Osteoblast (primary cell): ENCODE results near the gene CHD9NB. TPM values are rescaled to one million over a fixed set of nuclear protein-coding genes. Genes with fewer than 3 reads are reported as not detected.

Experiments used
- DNase-seq: peaks from one replicate; pipeline ENCODE4 v3.0.0; 2011; ENCODE audit warnings: low spot score, mixed read lengths; ENCODE audit not compliant: insufficient read length; ENCODE audit errors: missing footprints
- H2AFZ ChIP-seq: 2 replicates; pipeline ENCODE4 v1.6.0; 2011; ENCODE audit warnings: mild to moderate bottlenecking, low read length
- H3K27ac ChIP-seq: 2 replicates; pipeline ENCODE4 v1.5.1; 2011; ENCODE audit warnings: mild to moderate bottlenecking, low read depth, low read length, moderate library complexity
- H3K27me3 ChIP-seq: 2 replicates; pipeline ENCODE4 v1.6.0; 2012; ENCODE audit warnings: mild to moderate bottlenecking, control low read depth, inconsistent platforms, low read length, moderate library complexity; ENCODE audit not compliant: insufficient read depth
- H3K36me3 ChIP-seq: 2 replicates; pipeline ENCODE4 v1.5.1; 2011; ENCODE audit warnings: mild to moderate bottlenecking, low read length, control low read depth, moderate library complexity; ENCODE audit not compliant: insufficient read depth
- H3K4me1 ChIP-seq: 2 replicates; pipeline ENCODE4 v1.5.1; 2011; ENCODE audit warnings: mild to moderate bottlenecking, low read length, control low read depth, moderate library complexity; ENCODE audit not compliant: insufficient read depth
- H3K4me2 ChIP-seq: 2 replicates; pipeline ENCODE4 v1.6.0; 2011; ENCODE audit warnings: mild to moderate bottlenecking, low read length; ENCODE audit not compliant: insufficient read depth
- H3K4me3 ChIP-seq: fragments of 200-600 bp; sonication (generic); 3 replicates; pipeline ENCODE4 v1.5.1; 2012; ENCODE audit warnings: mild to moderate bottlenecking, low read length, inconsistent platforms; ENCODE audit not compliant: insufficient read depth
- H3K79me2 ChIP-seq: 2 replicates; pipeline ENCODE4 v1.6.0; 2012; ENCODE audit warnings: mild to moderate bottlenecking, low read length, control low read depth, inconsistent platforms; ENCODE audit not compliant: insufficient read depth
- H3K9me3 ChIP-seq: 2 replicates; pipeline ENCODE4 v1.5.1; 2011; ENCODE audit warnings: low read depth, low read length, control low read depth
- H4K20me1 ChIP-seq: 2 replicates; pipeline ENCODE4 v1.6.0; 2012; ENCODE audit warnings: mild to moderate bottlenecking, low read length, control low read depth; ENCODE audit not compliant: insufficient read depth
- CTCF ChIP-seq: IDR thresholded peaks from 2 replicates; pipeline ENCODE4 v1.5.1; 2011; ENCODE audit warnings: mild to moderate bottlenecking, low read depth, low read length, moderate library complexity; ENCODE audit errors: extremely low read depth
- total RNA-seq: library from RNA; depleted of rRNA; stranded (reverse); fragments of >200 nt; gene quantifications from 2 replicates; pipeline ENCODE4 v1.2.3, GENCODE V29; 2012

Gene CHD9NB
- total RNA-seq, 1 donor: 1.1 TPM

DNA sequence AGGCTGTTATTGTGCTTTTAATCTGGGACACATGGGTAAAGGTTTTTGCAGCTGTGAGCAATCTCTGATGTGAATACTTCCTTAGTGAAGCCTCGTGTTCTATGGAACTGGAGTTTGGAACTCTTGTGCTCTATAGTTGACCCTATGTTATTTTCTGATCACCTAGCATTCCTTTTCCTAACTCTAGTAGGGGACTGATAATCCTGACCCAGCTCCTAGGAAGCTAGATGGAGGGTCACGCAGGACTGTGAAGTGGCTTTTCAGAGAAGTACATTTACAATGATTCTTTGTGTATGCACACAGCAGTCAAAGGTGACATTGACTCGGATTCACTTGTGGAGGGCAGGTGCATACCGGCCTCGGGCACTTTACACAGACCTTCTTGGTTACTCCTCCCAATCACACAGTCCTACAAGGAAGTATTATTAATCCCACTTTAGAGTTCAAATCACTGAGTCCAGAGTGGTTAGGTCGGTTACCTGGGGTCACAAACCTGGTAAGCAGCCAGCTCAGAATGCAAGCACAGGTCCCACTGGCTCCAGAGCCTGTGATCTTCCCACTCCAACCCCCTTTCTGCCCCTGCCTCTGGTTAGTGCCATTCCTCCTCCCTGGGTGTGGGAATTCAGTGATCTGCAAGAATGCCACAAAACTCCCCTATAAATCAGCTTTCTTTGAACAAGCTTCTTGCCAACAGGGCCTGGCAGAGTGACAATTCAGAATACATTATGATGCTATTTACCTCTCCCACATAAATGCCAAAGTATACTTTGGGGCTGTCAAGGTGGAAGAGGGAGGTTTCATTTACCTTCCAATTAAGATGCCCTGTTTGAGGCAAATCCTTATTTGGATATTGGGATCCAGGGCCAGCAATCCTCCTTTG lies 7.1 kb downstream of the CHD9NB start:
- no peaks in the 10 kb centered on the region for H4K20me1 ChIP-seq
- no peak overlapping the region for H3K27ac ChIP-seq
- TF ChIP-seq CTCF: no peak
- H3K9me3 ChIP-seq: no peaks in the 10 kb centered on the region
- H3K36me3 ChIP-seq: no peaks in the 10 kb centered on the region
- H3K4me2 ChIP-seq: no peak overlapping the region
- peaks cover 4% of the 10 kb centered on the region for H3K4me1 ChIP-seq
- DNase-seq: no peak
- no peaks in the 10 kb centered on the region for H3K27me3 ChIP-seq
- no peak overlapping the region for H3K4me3 ChIP-seq
- no peak overlapping the region for H2AFZ ChIP-seq
- no peaks in the 10 kb centered on the region for H3K79me2 ChIP-seq

- Histone ChIP-seq H3K4me1 (peaks cover 4% of the 10 kb centered on the region), H3K9me3 (no peaks in the 10 kb centered on the region), H3K4me2 (peak overlapping the region; percentile 19), H4K20me1 (no peaks in the 10 kb centered on the region), H3K79me2 (no peaks in the 10 kb centered on the region), H3K4me3 (no peak overlapping the region), H3K36me3 (no peaks in the 10 kb centered on the region), H2AFZ (no peak overlapping the region), H3K27ac (no peak overlapping the region), H3K27me3 (no peaks in the 10 kb centered on the region)
- no peak for DNase-seq
- TF ChIP-seq CTCF: no peak
These were observed 8.6 kb downstream of the CHD9NB start for GRCh38 chr16:53043986-53044601.

DNA sequence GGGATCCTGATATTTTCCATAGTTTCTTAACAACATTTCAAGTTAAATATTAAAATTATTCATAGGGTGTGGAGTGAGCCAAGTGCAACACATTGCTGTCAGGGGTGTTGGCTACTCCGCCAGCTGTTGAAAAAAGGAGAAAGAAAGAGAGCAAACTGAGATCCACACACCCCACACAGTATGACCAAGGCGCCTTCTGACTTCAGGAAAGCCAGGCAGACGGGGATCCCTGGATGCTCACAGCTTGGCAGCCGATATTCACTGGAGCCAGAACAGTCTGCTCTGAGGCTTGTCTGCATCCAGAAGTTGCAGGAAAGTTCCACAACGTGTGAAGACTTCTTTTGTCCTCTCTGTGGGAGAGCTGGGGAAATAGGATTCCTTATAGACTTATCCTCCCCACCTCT lies 9.3 kb downstream of the CHD9NB start:
- no peak for TF ChIP-seq CTCF
- Histone ChIP-seq H4K20me1 (no peaks in the 10 kb centered on the region), H3K4me3 (no peak overlapping the region), H3K27me3 (no peaks in the 10 kb centered on the region), H3K9me3 (no peaks in the 10 kb centered on the region), H3K79me2 (no peaks in the 10 kb centered on the region), H3K4me2 (peak overlapping the region; percentile 19), H2AFZ (peak overlapping the region; percentile 39), H3K27ac (no peak overlapping the region), H3K36me3 (no peaks in the 10 kb centered on the region), H3K4me1 (peaks cover 4% of the 10 kb centered on the region)
- DNase-seq: no peak

DNA sequence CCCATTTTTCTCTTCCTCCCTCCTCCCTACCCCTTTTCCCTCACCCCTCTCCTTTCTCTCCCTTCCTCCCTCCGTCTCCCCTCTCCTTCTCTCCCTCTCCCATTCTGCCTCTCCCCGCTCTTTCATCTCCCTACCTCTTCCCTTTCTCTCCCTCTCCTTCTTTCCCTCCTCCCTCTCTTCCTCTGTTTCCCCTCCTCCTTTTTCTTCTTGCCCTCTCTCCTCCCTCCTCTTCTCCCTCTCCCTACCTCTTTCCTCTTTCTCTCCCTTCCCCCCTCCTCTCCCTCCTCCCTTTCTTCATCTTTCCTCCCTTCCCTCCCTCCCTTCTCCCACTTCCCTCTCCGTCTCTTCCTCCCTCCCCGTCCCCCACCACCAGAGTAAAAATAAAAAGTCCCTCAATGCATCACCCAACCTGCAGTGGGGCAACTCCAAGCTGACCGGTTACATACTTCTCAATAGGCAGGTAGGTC lies 10.4 kb downstream of the CHD9NB start:
- Histone ChIP-seq H3K9me3 (no peaks in the 10 kb centered on the region), H2AFZ (no peak overlapping the region), H3K79me2 (no peaks in the 10 kb centered on the region), H3K36me3 (no peaks in the 10 kb centered on the region), H3K4me1 (peaks cover 4% of the 10 kb centered on the region), H3K4me3 (no peak overlapping the region), H3K27ac (no peak overlapping the region), H3K27me3 (no peaks in the 10 kb centered on the region), H3K4me2 (no peak overlapping the region), H4K20me1 (no peaks in the 10 kb centered on the region)
- DNase-seq: no peak
- TF ChIP-seq CTCF: no peak
